Natural killer cell (primary cell): ENCODE results near the gene RASAL3. TPM values are rescaled to one million over a fixed set of nuclear protein-coding genes. Genes with fewer than 3 reads are reported as not detected.

Experiments used
- ATAC-seq, 3 donors: fragments of 150-1000 bp in 2 of 3; fragments of 200-7000 bp in 1 of 3; cut with Tn5 transposase; 1 replicate in 1 of 3; 2 replicates in 2 of 3; pipeline ENCODE4 v1.10.0; 2021; ENCODE audit warnings: mild to moderate bottlenecking in 2 of 3, moderate library complexity in 2 of 3
- DNase-seq, 2 donors: peaks; one replicate each; pipeline versions ENCODE4 v3.0.0 to v3.0.0-alpha.2; 2013 to 2021; ENCODE audit warnings: mixed read lengths in 1 of 2
- H3K27ac ChIP-seq: one replicate; pipeline ENCODE4 v1.5.1; 2013; ENCODE audit warnings: mild to moderate bottlenecking, low read length
- H3K27me3 ChIP-seq: one replicate; pipeline ENCODE4 v1.6.1; 2013; ENCODE audit warnings: low read length; ENCODE audit not compliant: control insufficient read depth, insufficient read depth
- H3K36me3 ChIP-seq: one replicate; pipeline ENCODE4 v1.6.1; 2013; ENCODE audit warnings: low read length; ENCODE audit not compliant: control insufficient read depth, insufficient read depth
- H3K4me1 ChIP-seq: one replicate; pipeline ENCODE4 v1.6.1; 2013; ENCODE audit warnings: low read length; ENCODE audit not compliant: control insufficient read depth, insufficient read depth
- H3K4me3 ChIP-seq: one replicate; pipeline ENCODE4 v1.5.1; 2013; ENCODE audit warnings: low read length
- H3K9me3 ChIP-seq: one replicate; pipeline ENCODE4 v1.6.1; 2013; ENCODE audit warnings: low read length; ENCODE audit not compliant: control insufficient read depth, insufficient read depth
- H3K27ac Mint-ChIP-seq, 2 donors: one replicate each; pipeline ENCODE4 v1.8.0; 2022; ENCODE audit warnings: mild to moderate bottlenecking in 2 of 2, mixed read lengths in 2 of 2, moderate library complexity in 1 of 2
- H3K27me3 Mint-ChIP-seq, 2 donors: one replicate each; pipeline ENCODE4 v1.8.0; 2022; ENCODE audit warnings: low read depth in 2 of 2, mixed read lengths in 2 of 2
- H3K36me3 Mint-ChIP-seq: one replicate; pipeline ENCODE4 v1.8.0; 2022; ENCODE audit warnings: mixed read lengths
- H3K4me1 Mint-ChIP-seq, 2 donors: one replicate each; pipeline ENCODE4 v1.8.0; 2022; ENCODE audit warnings: mixed read lengths in 2 of 2
- H3K4me3 Mint-ChIP-seq: one replicate; pipeline ENCODE4 v1.8.0; 2022; ENCODE audit warnings: mild to moderate bottlenecking, moderate library complexity, mixed read lengths
- H3K9me3 Mint-ChIP-seq, 2 donors: one replicate each; pipeline ENCODE4 v1.8.0; 2022; ENCODE audit warnings: mixed read lengths in 2 of 2
- WGBS: methylation state at CpG from one replicate; pipeline ENCODE4 v1.1.7; 2013; ENCODE audit warnings: missing lambda C conversion rate; ENCODE audit not compliant: insufficient coverage; 5-methylcytosine and 5-hydroxymethylcytosine counted together
- intact Hi-C: fragments of 100-400 bp; cut with micrococcal nuclease; formaldehyde crosslinking; loops from one replicate; pipeline ENCODE4 v1.14.2; 2022
- total RNA-seq, 4 donors: library from RNA; stranded (reverse); fragments of 120-200 nt in 1 of 4; gene quantifications; one replicate each; pipeline versions ENCODE4 v1.2.3 to v1.2.4, GENCODE V29; 2013 to 2022
- TF ChIP-seq, protein P1 (sequence below): fragments of 200-600 bp; IDR thresholded peaks from one replicate; pipeline ENCODE4 v1.8.0; 2022; ENCODE audit warnings: antibody characterized with exemption

Gene RASAL3
- total RNA-seq, 3 donors from 2014 or later (not counting 1 experiment from before 2014, with no cell fraction given), result 217 to 283 (median 224) TPM

DNA sequence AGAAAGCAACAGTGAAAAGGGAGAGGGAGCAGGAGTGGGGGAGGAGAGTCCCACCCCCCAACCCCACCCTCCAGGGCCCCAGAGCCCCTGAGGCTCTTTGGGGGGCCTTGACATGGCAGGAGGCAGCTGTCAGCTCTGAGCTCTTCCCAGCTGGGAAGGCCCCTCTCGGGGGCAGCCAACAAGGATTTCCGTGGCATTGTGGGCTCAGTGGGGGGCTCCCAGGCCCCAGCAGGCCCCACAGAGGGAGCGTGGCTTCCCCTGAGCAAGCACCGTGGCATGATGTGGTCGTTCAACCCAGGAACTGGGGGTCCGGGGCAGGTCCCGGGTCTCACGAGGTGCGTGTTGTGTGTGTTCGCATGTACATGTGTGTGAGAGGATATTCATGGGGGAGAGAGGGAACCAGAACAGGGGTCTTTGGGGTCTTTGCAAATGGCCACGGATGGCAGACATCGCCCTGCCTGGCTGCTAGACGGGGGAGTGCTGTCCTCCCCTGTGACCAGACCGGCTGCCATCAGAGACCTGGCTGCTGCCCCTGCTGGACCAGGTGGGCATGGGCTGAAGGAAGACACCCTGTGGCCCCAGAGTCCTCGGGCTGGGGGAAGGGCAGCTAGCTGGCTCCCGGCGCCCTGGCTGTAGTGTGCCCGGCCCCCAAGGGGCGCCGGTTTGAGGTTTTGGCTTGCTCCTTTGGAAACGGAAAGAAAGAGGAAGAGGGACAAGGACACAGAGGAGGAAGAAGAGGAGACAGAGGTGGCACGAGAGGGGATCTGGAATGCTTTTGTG, 41.9 kb downstream of the RASAL3 start:
- Histone ChIP-seq H3K27ac (no peak overlapping the region), H3K36me3 (peaks cover 38% of the 10 kb centered on the region), H3K4me1 (peaks cover 16% of the 10 kb centered on the region), H3K4me3 (no peak overlapping the region), H3K27me3 (no peaks in the 10 kb centered on the region), H3K9me3 (no peaks in the 10 kb centered on the region)
- no peak overlapping the region for H3K27ac Mint-ChIP-seq
- H3K36me3 Mint-ChIP-seq, result no peaks in the 10 kb centered on the region
- no peaks in the 10 kb centered on the region for H3K9me3 Mint-ChIP-seq
- DNase-seq (no peak), ATAC-seq (no peak)
- no peaks in the 10 kb centered on the region for H3K27me3 Mint-ChIP-seq
- H3K4me3 Mint-ChIP-seq, result no peak overlapping the region
- WGBS, result 91% methylated on average over 22 of the region's 22 CpGs
- peaks cover 20 to 25% of the 10 kb centered on the region in 2 donors for H3K4me1 Mint-ChIP-seq
- TF ChIP-seq, protein P1, sequence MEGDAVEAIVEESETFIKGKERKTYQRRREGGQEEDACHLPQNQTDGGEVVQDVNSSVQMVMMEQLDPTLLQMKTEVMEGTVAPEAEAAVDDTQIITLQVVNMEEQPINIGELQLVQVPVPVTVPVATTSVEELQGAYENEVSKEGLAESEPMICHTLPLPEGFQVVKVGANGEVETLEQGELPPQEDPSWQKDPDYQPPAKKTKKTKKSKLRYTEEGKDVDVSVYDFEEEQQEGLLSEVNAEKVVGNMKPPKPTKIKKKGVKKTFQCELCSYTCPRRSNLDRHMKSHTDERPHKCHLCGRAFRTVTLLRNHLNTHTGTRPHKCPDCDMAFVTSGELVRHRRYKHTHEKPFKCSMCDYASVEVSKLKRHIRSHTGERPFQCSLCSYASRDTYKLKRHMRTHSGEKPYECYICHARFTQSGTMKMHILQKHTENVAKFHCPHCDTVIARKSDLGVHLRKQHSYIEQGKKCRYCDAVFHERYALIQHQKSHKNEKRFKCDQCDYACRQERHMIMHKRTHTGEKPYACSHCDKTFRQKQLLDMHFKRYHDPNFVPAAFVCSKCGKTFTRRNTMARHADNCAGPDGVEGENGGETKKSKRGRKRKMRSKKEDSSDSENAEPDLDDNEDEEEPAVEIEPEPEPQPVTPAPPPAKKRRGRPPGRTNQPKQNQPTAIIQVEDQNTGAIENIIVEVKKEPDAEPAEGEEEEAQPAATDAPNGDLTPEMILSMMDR, result no peak
- intact Hi-C loops, result no loop called here

DNA sequence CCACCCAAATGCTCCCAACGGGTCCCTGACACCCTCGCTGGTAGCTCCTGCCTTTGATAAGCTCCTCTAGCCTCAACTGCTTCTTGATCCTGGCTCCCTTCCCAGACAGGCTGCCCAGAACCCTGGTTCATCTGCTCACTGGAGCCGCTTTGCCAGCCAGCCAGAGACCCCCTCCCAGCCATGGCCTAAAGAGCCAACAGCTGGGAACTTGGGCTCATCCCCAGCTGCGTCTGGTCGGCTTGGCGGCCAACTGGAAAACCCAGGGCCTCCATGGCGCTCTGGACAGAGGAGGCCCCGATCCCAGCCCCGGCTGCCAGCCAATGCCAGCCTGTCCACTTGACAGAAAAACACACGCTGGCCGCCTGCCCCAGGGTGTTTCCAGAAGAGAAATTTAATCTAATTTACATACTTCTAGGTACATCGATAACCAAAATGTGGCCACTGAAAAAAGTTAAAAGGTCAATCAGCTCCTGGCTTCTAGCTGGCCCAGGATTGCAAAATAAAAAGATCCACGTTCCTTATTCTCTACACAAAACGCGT, 42.6 kb downstream of the RASAL3 start:
- Histone ChIP-seq H3K4me1 (peaks cover 22% of the 10 kb centered on the region), H3K36me3 (peaks cover 31% of the 10 kb centered on the region), H3K27me3 (no peaks in the 10 kb centered on the region), H3K9me3 (no peaks in the 10 kb centered on the region), H3K4me3 (no peak overlapping the region), H3K27ac (no peak overlapping the region)
- H3K27ac Mint-ChIP-seq, result no peak overlapping the region
- no peaks in the 10 kb centered on the region for H3K36me3 Mint-ChIP-seq
- no peak overlapping the region for H3K4me3 Mint-ChIP-seq
- no peaks in the 10 kb centered on the region for H3K27me3 Mint-ChIP-seq
- 93% methylated on average over 13 of the region's 15 CpGs for WGBS
- H3K9me3 Mint-ChIP-seq, result no peaks in the 10 kb centered on the region
- TF ChIP-seq, protein P1, result no peak
- intact Hi-C loops, result no loop called here
- H3K4me1 Mint-ChIP-seq, result peaks cover 27 to 32% of the 10 kb centered on the region in 2 donors
- ATAC-seq (no peak), DNase-seq (no peak)

- H3K4me1 Mint-ChIP-seq, result peaks cover 33 to 37% of the 10 kb centered on the region in 2 donors
- Histone ChIP-seq H3K27ac (no peak overlapping the region), H3K4me1 (peaks cover 24% of the 10 kb centered on the region), H3K9me3 (no peaks in the 10 kb centered on the region), H3K36me3 (peaks cover 25% of the 10 kb centered on the region), H3K27me3 (no peaks in the 10 kb centered on the region), H3K4me3 (no peak overlapping the region)
- no peak overlapping the region for H3K27ac Mint-ChIP-seq
- H3K9me3 Mint-ChIP-seq, result no peaks in the 10 kb centered on the region
- no peaks in the 10 kb centered on the region for H3K27me3 Mint-ChIP-seq
- no peaks in the 10 kb centered on the region for H3K36me3 Mint-ChIP-seq
- DNase-seq (no peak), ATAC-seq (no peak)
- TF ChIP-seq, protein P1, result no peak
- no peak overlapping the region for H3K4me3 Mint-ChIP-seq
- 92% methylated on average over 12 of the region's 12 CpGs for whole genome bisulfite sequencing
- intact Hi-C loops, result no loop called here
Observed at GRCh38 chr19:15421136-15421695, 43.1 kb downstream of the RASAL3 start.
